Measurements from ENCODE around the gene PKIG.

Gene PKIG

DNA sequence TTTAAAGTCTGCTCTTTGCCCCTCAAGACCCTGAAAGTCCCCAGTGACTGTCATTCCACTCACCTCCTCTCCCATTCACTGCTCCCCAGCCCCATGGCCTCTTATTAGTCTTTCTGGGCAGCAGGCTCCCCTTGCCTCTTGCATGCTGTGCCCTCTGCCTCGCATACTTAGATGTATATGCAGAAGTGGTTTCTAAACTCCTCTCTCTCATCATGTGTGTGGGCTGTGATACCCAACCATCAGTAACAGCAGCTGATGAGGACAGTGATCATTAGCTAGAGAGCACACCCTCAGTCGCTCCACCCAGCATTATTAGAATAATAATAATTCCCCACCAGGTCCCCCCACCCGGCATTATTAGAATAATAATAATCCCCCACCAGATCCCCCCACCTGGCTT lies 14.5 kb downstream of the PKIG start:
- DNase-seq (ENCODE audit: low read depth in 2 of 2): no peak

GRCh38 chr20:44597516-44597915 lies 15.1 kb downstream of the PKIG start:
- no peak for DNase-seq (ENCODE audit: low read depth in 2 of 2)

GRCh38 chr20:44597930-44598329 lies 15.6 kb downstream of the PKIG start:
- no peak for DNase-seq (ENCODE audit: low read depth in 2 of 2)

- DNase-seq (ENCODE audit: low read depth in 2 of 2): no peak
These were observed 16.3 kb downstream of the PKIG start for GRCh38 chr20:44598423-44599305.

DNA sequence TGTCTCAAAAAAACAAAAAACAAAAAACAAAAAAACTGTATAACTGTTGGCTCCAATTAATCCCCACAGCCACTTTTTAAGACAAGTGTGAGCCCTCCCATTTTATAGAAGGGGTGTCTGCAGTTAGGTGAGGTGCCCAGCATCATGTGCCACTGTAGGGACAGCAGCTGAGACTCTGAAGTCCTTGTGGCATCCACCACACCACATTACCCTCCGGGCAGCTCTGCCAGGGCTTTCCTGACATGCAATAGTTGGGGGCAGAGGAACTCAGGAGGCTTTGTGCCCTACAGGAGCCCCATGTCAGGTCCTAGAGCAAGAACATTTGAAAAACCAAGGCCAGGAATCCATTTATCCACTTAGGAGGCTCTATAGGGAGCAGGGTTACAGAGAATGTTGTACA lies 17.3 kb downstream of the PKIG start:
- DNase-seq (ENCODE audit: low read depth in 2 of 2): no peak

- DNase-seq (ENCODE audit: low read depth in 2 of 2): no peak
These were observed 17.9 kb downstream of the PKIG start for GRCh38 chr20:44600301-44600700.

GRCh38 chr20:44600758-44601201 lies 18.4 kb downstream of the PKIG start:
- no peak for DNase-seq (ENCODE audit: low read depth in 2 of 2)

- DNase-seq (ENCODE audit: low read depth in 2 of 2): no peak
These were observed 18.9 kb downstream of the PKIG start for GRCh38 chr20:44601236-44601671.

GRCh38 chr20:44601801-44602204 lies 19.4 kb downstream of the PKIG start:
- DNase-seq (ENCODE audit: low read depth in 2 of 2): no peak

DNA sequence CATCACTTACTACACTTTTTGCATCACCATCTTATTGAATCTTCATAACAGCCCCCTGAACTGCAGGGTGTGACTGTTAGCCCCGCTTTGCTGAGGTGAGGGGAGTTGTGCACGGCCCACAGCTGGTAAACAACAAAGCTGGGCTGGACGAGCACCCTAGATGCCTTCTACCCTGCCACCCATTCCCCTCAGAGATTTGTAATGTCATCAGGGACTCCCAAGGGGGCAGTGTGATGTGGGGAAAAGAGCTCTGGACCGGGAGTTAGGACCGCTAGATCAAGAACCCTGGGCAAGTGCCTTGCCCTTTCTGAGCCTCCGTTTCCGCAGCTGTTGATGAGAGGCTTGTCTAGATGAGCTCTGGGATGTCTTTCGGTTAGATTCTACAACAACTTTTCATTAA lies 20.9 kb downstream of the PKIG start:
- no peak for DNase-seq (ENCODE audit: low read depth in 2 of 2)

DNA sequence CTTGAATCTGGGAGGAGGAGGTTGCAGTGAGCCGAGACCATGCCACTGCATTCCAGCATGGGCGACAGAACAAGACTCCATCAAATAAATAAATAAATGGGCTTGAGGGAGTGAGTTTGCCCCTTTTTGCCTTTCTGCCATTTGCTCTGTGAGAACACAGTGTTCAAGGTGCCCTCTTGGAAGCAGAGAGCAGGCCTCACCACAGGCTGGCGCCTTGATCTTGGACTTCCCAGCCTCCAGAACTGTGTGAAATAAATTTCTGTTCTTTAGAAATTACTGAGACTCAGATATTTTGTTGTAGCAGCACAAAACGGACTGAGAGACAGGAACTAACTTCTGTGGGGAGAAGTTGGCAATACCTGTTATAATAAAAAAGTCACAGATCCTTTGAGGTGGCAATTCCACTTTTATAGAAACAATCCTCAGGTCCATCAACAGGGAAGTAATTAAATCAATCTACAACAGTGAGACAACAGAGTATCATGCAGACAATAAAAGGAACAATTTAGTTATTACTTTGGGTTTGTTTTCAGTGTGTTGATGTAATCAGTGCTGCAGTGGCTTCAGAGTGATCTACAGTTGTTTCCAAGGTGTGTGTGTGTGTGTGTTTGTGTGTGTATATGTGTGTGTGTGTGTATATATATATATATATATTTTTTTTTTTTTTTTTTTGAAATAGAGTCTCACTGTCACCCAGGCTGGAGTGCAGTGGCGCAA lies 24.5 kb downstream of the PKIG start:
- DNase-seq (ENCODE audit: low read depth in 2 of 2): no peak

- DNase-seq (ENCODE audit: low read depth in 2 of 2): no peak
These were observed 26.7 kb downstream of the PKIG start for GRCh38 chr20:44609006-44609515.

- DNase-seq (ENCODE audit: low read depth in 2 of 2): peak; percentile 65 to 81
These were observed 27.3 kb downstream of the PKIG start for GRCh38 chr20:44609516-44610312.

GRCh38 chr20:44610313-44610962 lies 28.1 kb downstream of the PKIG start:
- no peak for DNase-seq (ENCODE audit: low read depth in 2 of 2)

DNA sequence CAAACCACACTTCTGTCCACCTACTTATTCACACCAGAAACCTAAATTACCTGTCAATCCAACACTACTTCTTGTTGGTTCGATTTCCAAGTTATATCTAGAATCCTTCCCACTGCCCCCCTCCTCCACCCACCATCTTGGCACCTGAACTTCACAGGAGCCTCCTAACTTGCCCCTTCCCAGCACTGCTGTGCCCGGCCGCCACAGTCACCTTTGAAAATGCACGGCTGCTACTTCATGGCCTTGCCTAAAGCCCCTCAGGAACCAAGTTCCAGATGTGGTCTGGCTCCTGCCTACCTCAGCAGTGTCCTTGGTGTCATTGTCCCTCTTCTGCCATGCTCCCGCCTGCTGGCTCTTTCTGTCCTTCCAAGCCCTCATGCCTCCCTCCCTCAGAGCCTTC lies 31.2 kb downstream of the PKIG start:
- no peak for DNase-seq (ENCODE audit: low read depth in 2 of 2)

DNA sequence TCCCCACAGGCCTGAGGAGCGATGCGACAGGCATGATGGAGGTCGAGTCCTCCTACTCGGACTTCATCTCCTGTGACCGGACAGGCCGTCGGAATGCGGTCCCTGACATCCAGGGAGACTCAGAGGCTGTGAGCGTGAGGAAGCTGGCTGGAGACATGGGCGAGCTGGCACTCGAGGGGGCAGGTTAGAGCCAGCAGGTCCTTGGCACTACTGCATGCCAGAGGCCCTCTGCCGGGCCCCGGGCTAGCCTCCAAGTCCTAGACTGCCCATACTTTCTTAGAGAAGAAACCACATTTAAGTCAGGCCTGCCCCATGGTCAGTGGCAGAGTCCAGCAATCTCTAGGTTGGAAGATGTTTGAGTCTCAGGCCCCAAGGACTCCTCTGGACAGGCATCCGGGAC lies 32.1 kb downstream of the PKIG start:
- DNase-seq (ENCODE audit: low read depth in 2 of 2): no peak

- DNase-seq (ENCODE audit: low read depth in 2 of 2): no peak
These were observed 32.9 kb downstream of the PKIG start for GRCh38 chr20:44615169-44615791.

GRCh38 chr20:44615876-44616603 lies 33.7 kb downstream of the PKIG start:
- no peak for DNase-seq (ENCODE audit: low read depth in 2 of 2)

GRCh38 chr20:44616604-44616964 lies 34.2 kb downstream of the PKIG start:
- no peak for DNase-seq (ENCODE audit: low read depth in 2 of 2)

- DNase-seq (ENCODE audit: low read depth in 2 of 2): peak in 1 of 2 donors; percentile 11
These were observed 35.9 kb downstream of the PKIG start for GRCh38 chr20:44618318-44618731.
